GM06990 (cell line): ENCODE measurements around the gene MATN4.

Experiments used
- DNase-seq: peaks from one replicate; pipeline ENCODE4 v3.0.0-alpha.2; 2011; ENCODE audit not compliant: insufficient read length; ENCODE audit errors: extremely low read depth
- H3K27me3 ChIP-seq: replicated peaks from 2 replicates; pipeline ENCODE4 v1.6.0; 2011; ENCODE audit warnings: low read length; ENCODE audit not compliant: control insufficient read depth, insufficient read depth
- H3K36me3 ChIP-seq: 2 replicates; pipeline ENCODE4 v1.5.1; 2011; ENCODE audit warnings: low read length; ENCODE audit not compliant: control insufficient read depth, insufficient read depth
- H3K4me3 ChIP-seq: replicated peaks from 2 replicates; pipeline ENCODE4 v1.5.1; 2011; ENCODE audit warnings: low read depth, mild to moderate bottlenecking, control low read depth, low read length
- TF ChIP-seq, protein P1 (sequence below): IDR thresholded peaks from 2 replicates; pipeline ENCODE4 v1.5.1; 2011; ENCODE audit warnings: low read length, control low read depth, mild to moderate bottlenecking, inconsistent platforms; ENCODE audit not compliant: insufficient read depth, poor library complexity, severe bottlenecking

Gene MATN4

GRCh38 chr20:45282700-45283550, 25.2 kb downstream of the MATN4 start:
- TF ChIP-seq, protein P1, sequence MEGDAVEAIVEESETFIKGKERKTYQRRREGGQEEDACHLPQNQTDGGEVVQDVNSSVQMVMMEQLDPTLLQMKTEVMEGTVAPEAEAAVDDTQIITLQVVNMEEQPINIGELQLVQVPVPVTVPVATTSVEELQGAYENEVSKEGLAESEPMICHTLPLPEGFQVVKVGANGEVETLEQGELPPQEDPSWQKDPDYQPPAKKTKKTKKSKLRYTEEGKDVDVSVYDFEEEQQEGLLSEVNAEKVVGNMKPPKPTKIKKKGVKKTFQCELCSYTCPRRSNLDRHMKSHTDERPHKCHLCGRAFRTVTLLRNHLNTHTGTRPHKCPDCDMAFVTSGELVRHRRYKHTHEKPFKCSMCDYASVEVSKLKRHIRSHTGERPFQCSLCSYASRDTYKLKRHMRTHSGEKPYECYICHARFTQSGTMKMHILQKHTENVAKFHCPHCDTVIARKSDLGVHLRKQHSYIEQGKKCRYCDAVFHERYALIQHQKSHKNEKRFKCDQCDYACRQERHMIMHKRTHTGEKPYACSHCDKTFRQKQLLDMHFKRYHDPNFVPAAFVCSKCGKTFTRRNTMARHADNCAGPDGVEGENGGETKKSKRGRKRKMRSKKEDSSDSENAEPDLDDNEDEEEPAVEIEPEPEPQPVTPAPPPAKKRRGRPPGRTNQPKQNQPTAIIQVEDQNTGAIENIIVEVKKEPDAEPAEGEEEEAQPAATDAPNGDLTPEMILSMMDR: no peak
- DNase-seq: no peak

DNA sequence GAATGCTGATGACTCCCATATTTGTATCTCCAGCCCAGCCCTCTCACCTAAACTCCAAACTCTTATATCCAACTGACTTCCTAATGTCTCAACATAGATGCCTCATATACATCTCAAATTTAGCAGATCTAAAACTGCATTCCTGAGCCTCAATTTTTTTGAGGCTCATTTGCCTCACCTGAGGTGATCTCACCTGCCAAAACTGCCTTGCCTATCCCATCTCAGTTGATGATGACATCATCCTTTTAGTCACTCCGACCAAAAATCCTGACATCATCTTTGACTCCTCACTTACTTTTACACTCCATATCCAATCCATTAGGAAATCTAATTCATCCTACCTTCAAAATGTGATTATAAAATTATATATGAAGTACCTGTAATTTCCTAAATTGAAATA, 28.1 kb downstream of the MATN4 start:
- DNase-seq: no peak
- H3K36me3 ChIP-seq: no peaks in the 10 kb centered on the region
- peaks cover 2% of the 10 kb centered on the region; the same call in 1 of the 2 replicates for H3K27me3 ChIP-seq
- TF ChIP-seq, protein P1: no peak
- H3K4me3 ChIP-seq: no peak overlapping the region

More at GRCh38 chr20:45282700-45283550, 25.2 kb downstream of the MATN4 start:
- Histone ChIP-seq H3K27me3 (no peaks in the 10 kb centered on the region; the same call in 1 of the 2 replicates), H3K36me3 (no peaks in the 10 kb centered on the region), H3K4me3 (no peak overlapping the region)

- DNase-seq: no peak
- Histone ChIP-seq H3K36me3 (no peaks in the 10 kb centered on the region), H3K4me3 (no peak overlapping the region), H3K27me3 (peaks cover 2% of the 10 kb centered on the region; the same call in 1 of the 2 replicates)
- TF ChIP-seq, protein P1: no peak
These were observed 32.8 kb downstream of the MATN4 start for GRCh38 chr20:45275338-45275737.

DNA sequence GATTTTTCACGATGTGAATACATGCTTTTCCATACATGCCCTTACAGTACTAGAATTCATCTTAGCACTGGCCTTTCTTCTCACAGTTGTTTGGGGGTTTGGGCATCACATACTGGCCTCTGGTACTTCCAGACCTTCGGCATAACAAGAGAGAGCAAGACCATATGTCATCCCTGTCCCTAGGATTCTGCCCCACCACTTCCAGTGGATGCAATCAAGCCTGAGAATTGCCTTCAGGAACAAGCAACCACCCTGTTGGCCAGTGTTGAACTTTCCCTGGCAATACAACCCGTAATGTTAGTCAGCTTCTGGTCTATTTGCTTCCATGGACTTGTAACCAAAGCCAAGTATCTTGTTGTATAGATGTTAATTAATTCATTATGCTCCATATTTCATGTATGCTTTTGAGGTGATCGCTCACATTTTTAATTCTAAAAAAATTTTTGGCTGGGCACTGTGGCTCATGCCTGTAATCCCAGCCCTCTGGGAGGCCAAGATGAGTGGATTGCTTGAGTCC, 38.3 kb downstream of the MATN4 start:
- Histone ChIP-seq H3K36me3 (no peaks in the 10 kb centered on the region), H3K27me3 (no peaks in the 10 kb centered on the region; the same call in 1 of the 2 replicates), H3K4me3 (no peak overlapping the region)
- TF ChIP-seq, protein P1: no peak
- no peak for DNase-seq

- TF ChIP-seq, protein P1: no peak
- no peak for DNase-seq
These were observed 39.0 kb downstream of the MATN4 start for GRCh38 chr20:45269056-45269455.

More at GRCh38 chr20:45269056-45269455, 39.0 kb downstream of the MATN4 start:
- H3K27me3 ChIP-seq: no peaks in the 10 kb centered on the region; the same call in 1 of the 2 replicates
- no peaks in the 10 kb centered on the region for H3K36me3 ChIP-seq
- H3K4me3 ChIP-seq: no peak overlapping the region
